Cardiac muscle cell (in vitro differentiated cells and primary cell): ENCODE measurements around the gene STXBP2. TPM values are rescaled to one million over a fixed set of nuclear protein-coding genes. Genes with fewer than 3 reads are reported as not detected.
A peak's percentile ranks its signal among the peaks of the same experiment; 100 is the strongest.

Source experiments
- DNase-seq, 2 donors: peaks; one replicate each; pipeline versions ENCODE4 v3.0.0 to v3.0.0-alpha.2; 2010 to 2017; ENCODE audit warnings: low read depth in 1 of 2, low spot score in 1 of 2
- H3K27ac ChIP-seq: fragments of 200-600 bp; sonication (generic); 2 replicates; pipeline ENCODE4 v1.5.1; 2016
- H3K27me3 ChIP-seq: fragments of 200-600 bp; sonication (generic); 2 replicates; pipeline ENCODE4 v1.6.0; 2016; ENCODE audit warnings: control low read depth
- H3K36me3 ChIP-seq: fragments of 200-600 bp; sonication (generic); 2 replicates; pipeline ENCODE4 v1.5.1; 2016; ENCODE audit warnings: control low read depth
- H3K4me1 ChIP-seq: fragments of 200-600 bp; sonication (generic); 2 replicates; pipeline ENCODE4 v1.8.1; 2017; ENCODE audit warnings: low read depth, mild to moderate bottlenecking, mixed run types
- H3K4me3 ChIP-seq: fragments of 200-600 bp; sonication (generic); 2 replicates; pipeline ENCODE4 v1.5.1; 2016; ENCODE audit warnings: mild to moderate bottlenecking
- H3K9me3 ChIP-seq: fragments of 200-600 bp; sonication (generic); 2 replicates; pipeline ENCODE4 v1.5.1; 2017; ENCODE audit warnings: low read depth, mild to moderate bottlenecking, control low read depth
- CTCF ChIP-seq: IDR thresholded peaks from 2 replicates; pipeline ENCODE4 v1.5.1; 2012; ENCODE audit warnings: low read depth, mild to moderate bottlenecking, low read length
- polyA plus RNA-seq: library from polyadenylated mRNA; unstranded; fragments of >200 nt; fragmentation: Nextera tagmentation; extraction: Ambion mirVana; gene quantifications from 2 replicates; pipeline ENCODE4 v1.2.1, GENCODE V29; 2016
- total RNA-seq: library from RNA; depleted of rRNA; stranded (reverse); fragments of >200 nt; gene quantifications from 2 replicates; pipeline ENCODE4 v1.2.3, GENCODE V29; 2016

STXBP2 gene
- total and polyA plus RNA-seq, 2 experiments from 2014 or later = 32.7 to 33.6 TPM

GRCh38 chr19:7665076-7665475, 28.2 kb downstream of the STXBP2 start:
- TF ChIP-seq CTCF = no peak

DNA sequence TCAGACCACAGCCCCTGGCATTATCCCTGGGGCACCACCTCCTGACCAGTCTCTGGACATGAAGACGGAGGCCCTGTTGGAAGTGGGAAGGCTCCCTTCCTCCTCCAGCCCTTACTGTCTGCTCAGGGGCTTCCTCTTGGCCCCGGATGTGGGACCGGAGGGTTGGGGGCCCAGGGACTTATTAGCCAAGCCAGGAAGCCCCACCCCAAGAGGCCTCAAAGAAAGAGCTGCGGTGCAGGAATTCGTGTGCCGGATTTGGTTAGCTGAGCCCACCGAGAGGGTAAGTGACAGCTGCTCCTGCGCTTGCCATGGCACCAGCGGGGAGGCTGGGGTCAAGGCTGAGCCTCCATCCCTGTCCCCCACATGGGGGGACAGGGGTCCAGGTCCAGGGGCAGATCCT, 31.9 kb downstream of the STXBP2 start, which contains the start of gene RETN:
Gene RETN (plus strand): TSS at position 208 of the 400 bp plus-strand sequence. CDS start 278 bp downstream, outside the sequence.
- Histone ChIP-seq H3K27me3 (peaks cover 51% of the 10 kb centered on the region), H3K27ac (no peak within 1 kb of the TSS), H3K4me3 (peak within 1 kb of the TSS; percentile 29), H3K36me3 (no peaks in the 10 kb centered on the region), H3K4me1 (no peaks in the 10 kb centered on the region), H3K9me3 (no peaks in the 10 kb centered on the region)
- no peak for DNase-seq
- TF ChIP-seq CTCF = no peak

More at GRCh38 chr19:7665076-7665475, 28.2 kb downstream of the STXBP2 start:
- no peaks in the 10 kb centered on the region for H3K36me3 ChIP-seq
- H3K4me3 ChIP-seq = no peak overlapping the region
- no peaks in the 10 kb centered on the region for H3K4me1 ChIP-seq
- H3K27ac ChIP-seq = no peak overlapping the region
- H3K9me3 ChIP-seq = no peaks in the 10 kb centered on the region
- peak in 1 of 2 donors; percentile 88 for DNase-seq
- H3K27me3 ChIP-seq = peaks cover 21% of the 10 kb centered on the region

DNA sequence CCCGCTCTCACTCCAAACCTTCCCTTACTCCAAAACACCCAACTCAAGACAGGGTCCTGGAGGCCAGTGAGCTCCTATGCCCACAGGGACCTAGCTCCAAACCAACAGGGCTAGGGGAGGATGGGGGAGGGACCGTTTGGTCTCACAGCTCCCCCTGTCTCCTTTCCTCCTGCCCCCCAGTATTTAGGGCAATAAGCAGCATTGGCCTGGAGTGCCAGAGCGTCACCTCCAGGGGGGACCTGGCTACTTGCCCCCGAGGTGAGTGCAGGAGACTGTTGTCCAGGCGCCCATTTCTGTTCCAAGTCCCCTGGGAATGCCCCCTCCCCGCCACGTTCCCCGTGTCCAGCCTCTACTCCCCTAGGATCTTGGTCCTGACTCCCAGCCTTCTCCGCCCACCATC, 32.7 kb downstream of the STXBP2 start:
- Histone ChIP-seq H3K27me3 (peaks cover 51% of the 10 kb centered on the region), H3K4me1 (no peaks in the 10 kb centered on the region), H3K9me3 (no peaks in the 10 kb centered on the region), H3K4me3 (peak overlapping the region; percentile 29), H3K27ac (no peak overlapping the region), H3K36me3 (no peaks in the 10 kb centered on the region)
- no peak for TF ChIP-seq CTCF
- DNase-seq = no peak

DNA sequence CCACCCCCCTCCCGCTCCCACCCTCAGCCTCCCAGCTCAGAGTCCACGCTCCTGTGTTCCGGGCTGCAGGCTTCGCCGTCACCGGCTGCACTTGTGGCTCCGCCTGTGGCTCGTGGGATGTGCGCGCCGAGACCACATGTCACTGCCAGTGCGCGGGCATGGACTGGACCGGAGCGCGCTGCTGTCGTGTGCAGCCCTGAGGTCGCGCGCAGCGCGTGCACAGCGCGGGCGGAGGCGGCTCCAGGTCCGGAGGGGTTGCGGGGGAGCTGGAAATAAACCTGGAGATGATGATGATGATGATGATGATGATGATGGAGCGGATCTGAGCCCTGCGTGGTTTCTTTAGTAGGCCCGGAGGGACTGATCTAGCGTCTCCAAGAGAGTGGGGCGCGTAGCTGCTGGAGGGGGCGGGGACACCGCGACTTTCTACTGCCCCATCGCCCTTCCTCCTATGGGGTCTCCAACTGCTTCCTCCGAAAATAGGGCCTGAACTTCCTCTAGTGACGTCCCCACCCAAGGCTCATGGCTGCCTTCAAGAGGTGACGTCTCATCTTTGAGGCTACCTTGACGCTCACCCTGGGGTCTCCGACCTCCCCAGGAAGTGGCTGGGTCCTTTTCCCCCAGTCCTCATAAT, 33.4 kb downstream of the STXBP2 start:
- DNase-seq = peak; percentile 3 to 42
- no peaks in the 10 kb centered on the region for H3K9me3 ChIP-seq
- H3K4me1 ChIP-seq = no peaks in the 10 kb centered on the region
- no peak overlapping the region for H3K27ac ChIP-seq
- H3K36me3 ChIP-seq = no peaks in the 10 kb centered on the region
- no peak for TF ChIP-seq CTCF
- H3K27me3 ChIP-seq = peaks cover 51% of the 10 kb centered on the region
- H3K4me3 ChIP-seq = peak overlapping the region; percentile 29

DNA sequence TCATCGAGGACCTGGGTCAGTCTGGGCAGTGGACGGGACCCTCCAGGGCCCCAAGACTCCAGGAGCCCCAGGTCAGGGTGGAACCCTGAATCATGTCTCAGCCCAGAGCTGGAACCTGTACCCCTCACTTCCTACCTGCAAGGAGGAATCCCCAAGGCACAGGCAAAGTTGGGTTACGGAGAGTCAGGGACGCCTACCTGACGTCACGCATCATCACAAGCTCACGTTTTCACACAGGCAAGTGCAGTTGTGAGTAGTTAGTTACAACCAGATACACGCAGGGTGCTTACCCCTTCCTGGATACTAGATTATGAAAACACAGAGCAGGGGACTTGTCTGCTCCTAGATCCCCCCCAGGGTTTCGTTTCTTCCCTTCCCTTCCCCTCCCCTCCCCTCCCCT, 33.9 kb downstream of the STXBP2 start:
- H3K27me3 ChIP-seq = peaks cover 51% of the 10 kb centered on the region
- no peak overlapping the region for H3K27ac ChIP-seq
- no peak overlapping the region for H3K4me3 ChIP-seq
- no peaks in the 10 kb centered on the region for H3K4me1 ChIP-seq
- no peak for DNase-seq
- H3K36me3 ChIP-seq = no peaks in the 10 kb centered on the region
- no peak for TF ChIP-seq CTCF
- no peaks in the 10 kb centered on the region for H3K9me3 ChIP-seq
